ENCODE measurements around the gene SCPEP1.

SCPEP1 gene

DNA sequence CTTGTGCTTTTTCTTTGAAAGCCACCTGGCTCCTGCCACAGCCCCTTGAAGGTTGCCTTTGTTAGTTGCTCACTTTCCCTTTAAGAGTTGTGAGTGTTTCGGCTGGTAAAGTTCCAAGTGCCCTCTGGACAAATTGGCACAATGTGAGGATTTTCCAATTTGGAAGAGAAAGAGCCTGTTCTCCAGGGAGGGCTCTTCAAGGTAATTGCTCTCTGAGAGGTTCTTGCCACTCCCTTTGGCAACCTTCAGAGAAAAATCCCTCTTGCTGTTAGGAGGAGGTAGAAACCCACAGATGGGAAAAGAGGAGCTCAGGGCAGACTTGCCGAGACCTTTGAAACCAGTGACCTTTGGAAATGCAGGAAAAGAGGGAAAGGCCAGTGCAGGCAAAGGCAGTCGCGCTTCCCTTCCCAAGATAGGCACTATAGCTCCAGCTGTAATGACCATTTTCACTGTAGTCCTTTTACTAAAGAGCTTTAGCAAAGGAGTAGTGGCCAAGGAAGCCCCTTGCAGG is 58.1 kb downstream of the SCPEP1 start:
- no peak for DNase-seq (ENCODE audit: low read depth)
- TF ChIP-seq, protein P1, sequence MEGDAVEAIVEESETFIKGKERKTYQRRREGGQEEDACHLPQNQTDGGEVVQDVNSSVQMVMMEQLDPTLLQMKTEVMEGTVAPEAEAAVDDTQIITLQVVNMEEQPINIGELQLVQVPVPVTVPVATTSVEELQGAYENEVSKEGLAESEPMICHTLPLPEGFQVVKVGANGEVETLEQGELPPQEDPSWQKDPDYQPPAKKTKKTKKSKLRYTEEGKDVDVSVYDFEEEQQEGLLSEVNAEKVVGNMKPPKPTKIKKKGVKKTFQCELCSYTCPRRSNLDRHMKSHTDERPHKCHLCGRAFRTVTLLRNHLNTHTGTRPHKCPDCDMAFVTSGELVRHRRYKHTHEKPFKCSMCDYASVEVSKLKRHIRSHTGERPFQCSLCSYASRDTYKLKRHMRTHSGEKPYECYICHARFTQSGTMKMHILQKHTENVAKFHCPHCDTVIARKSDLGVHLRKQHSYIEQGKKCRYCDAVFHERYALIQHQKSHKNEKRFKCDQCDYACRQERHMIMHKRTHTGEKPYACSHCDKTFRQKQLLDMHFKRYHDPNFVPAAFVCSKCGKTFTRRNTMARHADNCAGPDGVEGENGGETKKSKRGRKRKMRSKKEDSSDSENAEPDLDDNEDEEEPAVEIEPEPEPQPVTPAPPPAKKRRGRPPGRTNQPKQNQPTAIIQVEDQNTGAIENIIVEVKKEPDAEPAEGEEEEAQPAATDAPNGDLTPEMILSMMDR (IDR thresholded peaks at IDR 0.05; ENCODE audit: control insufficient read depth, insufficient read depth, low read depth, low read length, missing control alignments): no peak
- H3K4me3 ChIP-seq (ENCODE audit: control insufficient read depth, low read depth, low read length): no peak overlapping the region

DNA sequence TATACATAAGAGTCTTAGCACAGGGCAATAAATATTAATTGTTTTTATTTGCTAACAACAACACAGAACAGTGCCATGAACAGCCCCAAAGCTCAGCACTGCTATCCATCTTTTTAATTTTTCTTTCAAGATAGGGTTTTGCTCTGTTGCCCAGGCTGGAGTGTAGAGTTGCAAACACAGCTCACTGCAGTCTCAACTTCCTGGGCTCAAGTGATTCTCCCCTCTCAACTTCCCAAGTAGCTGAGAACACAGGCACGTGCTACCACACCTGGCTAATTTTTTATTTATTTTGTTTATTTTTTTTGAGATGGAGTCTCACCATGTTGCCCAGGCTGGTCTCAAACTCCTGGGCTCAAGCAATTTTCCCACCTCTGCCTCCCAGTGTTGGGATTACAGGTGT is 59.5 kb downstream of the SCPEP1 start:
- no peak for DNase-seq (ENCODE audit: low read depth)

GRCh38 chr17:57038486-57038885 is 60.6 kb downstream of the SCPEP1 start:
- TF ChIP-seq, protein P1 (IDR thresholded peaks at IDR 0.05; ENCODE audit: control insufficient read depth, insufficient read depth, low read depth, low read length, missing control alignments): no peak
- H3K4me3 ChIP-seq (ENCODE audit: control insufficient read depth, low read depth, low read length): no peak overlapping the region

More for the DNA sequence above, 59.5 kb downstream of the SCPEP1 start:
- TF ChIP-seq, protein P1 (IDR thresholded peaks at IDR 0.05; ENCODE audit: control insufficient read depth, insufficient read depth, low read depth, low read length, missing control alignments): no peak
- H3K4me3 ChIP-seq (ENCODE audit: control insufficient read depth, low read depth, low read length): no peak overlapping the region

DNA sequence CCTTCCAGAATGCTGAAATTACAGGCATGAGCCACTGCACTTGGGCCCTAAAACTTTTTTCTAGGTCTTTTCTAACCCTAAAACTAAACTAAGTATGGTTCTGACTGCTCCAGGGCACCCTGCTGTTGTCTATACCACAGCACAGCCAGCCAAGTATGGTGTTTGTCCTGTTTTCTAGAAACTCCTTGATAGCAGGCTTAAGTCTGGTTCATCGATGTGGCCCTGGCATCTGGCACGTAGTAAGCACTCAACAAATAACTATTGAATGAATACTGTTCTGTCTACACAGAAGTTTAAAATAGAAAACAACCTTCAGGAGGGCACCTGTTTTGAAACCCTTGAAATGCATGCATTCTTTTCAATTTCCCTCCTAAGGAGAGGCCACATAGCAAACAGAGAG is 62.6 kb downstream of the SCPEP1 start:
- H3K4me3 ChIP-seq (ENCODE audit: control insufficient read depth, low read depth, low read length): no peak overlapping the region
- TF ChIP-seq, protein P1 (IDR thresholded peaks at IDR 0.05; ENCODE audit: control insufficient read depth, insufficient read depth, low read depth, low read length, missing control alignments): no peak
- no peak for DNase-seq (ENCODE audit: low read depth)

More at GRCh38 chr17:57038486-57038885, 60.6 kb downstream of the SCPEP1 start:
- no peak for DNase-seq (ENCODE audit: low read depth)

GRCh38 chr17:57043276-57043675 is 65.3 kb downstream of the SCPEP1 start:
- TF ChIP-seq, protein P1 (IDR thresholded peaks at IDR 0.05; ENCODE audit: control insufficient read depth, insufficient read depth, low read depth, low read length, missing control alignments): no peak
- no peak overlapping the region for H3K4me3 ChIP-seq (ENCODE audit: control insufficient read depth, low read depth, low read length)
- no peak for DNase-seq (ENCODE audit: low read depth)

DNA sequence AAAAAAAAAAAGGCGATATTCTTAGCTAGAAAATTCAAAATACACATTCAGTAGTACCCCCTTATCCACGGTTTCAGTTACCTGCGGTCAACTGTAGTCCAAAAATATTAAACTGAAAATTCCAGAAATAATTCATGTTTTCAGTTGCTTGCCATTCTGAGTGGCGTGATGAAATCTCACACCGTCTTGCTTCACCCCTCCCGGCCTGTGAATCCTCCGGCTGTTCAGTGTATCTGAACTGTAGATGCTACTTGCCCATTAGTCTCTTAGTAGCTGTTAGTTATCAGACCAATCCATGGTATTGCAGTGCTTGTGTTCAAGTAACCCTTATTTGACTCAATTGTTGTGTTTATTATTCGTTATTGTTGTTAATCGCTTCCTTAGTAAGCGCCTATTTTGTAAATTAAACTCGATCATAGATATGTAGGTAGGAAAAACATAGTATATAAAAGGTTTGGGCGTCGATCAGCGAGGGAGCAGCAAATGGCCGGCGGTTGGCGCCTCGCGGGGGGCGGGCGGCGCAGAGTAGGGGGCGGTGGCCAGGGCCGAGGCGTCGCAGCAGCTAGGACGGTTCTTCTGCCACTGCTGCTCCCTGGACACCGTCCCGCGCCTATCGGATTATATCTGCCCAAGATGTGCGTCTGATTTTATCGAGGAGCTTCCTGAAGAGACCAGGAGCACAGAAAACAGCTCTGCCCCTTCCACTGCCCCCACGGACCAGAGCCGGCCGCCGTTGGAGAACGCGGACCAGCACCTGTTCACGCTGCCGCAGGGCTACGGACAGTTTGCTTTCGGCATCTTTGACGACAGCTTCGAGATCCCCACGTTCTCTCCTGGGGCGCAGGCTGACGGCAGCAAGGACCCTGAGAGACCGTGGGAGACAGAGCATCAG is 67.3 kb downstream of the SCPEP1 start:
- no peak overlapping the region for H3K4me3 ChIP-seq (ENCODE audit: control insufficient read depth, low read depth, low read length)
- TF ChIP-seq, protein P1 (IDR thresholded peaks at IDR 0.05; ENCODE audit: control insufficient read depth, insufficient read depth, low read depth, low read length, missing control alignments): no peak
- DNase-seq (ENCODE audit: low read depth): no peak

Data from AG09309 (cell line).